Muscle of arm (tissue), 12 donors: Measurements from ENCODE around the gene ZNF778. TPM values are rescaled to one million over a fixed set of nuclear protein-coding genes. Genes with fewer than 3 reads are reported as not detected.
"Not testable (repeated sequence)": the region's sequence is repeated elsewhere in the genome, so short reads cannot be mapped to it uniquely, and the experiment has no call there.

Experiments used
- DNase-seq: peaks from one replicate; pipeline ENCODE4 v3.0.0-alpha.2; 2013
- polyA plus RNA-seq, 12 donors: library from polyadenylated mRNA; unstranded; fragments of 120-200 nt; gene quantifications; one replicate each; pipeline ENCODE4 v1.2.1, GENCODE V29; 2013; ENCODE audit not compliant: insufficient read length in 12 of 12

Gene ZNF778
- polyA plus RNA-seq, 12 donors: 4.5 to 7.0 (median 6.2) TPM; not detected in 1

DNA sequence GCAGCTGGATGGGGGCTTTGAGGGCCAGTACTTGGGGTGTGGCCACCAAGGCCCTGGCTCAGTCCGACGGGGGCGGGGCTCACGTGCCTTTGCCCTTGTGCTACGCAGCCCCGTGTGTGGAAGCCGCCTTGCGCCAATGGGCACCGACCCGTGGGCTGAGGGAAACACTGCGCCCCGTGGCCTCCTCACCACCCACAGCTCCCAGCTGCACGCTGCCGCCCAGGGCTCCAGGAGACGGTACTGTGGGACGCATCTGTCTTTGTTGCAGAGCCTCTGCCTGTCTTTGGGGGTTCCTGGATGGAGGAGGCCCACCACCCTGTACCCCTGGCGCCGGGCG is 38.4 kb upstream of the ZNF778 start:
- DNase-seq: no peak

DNA sequence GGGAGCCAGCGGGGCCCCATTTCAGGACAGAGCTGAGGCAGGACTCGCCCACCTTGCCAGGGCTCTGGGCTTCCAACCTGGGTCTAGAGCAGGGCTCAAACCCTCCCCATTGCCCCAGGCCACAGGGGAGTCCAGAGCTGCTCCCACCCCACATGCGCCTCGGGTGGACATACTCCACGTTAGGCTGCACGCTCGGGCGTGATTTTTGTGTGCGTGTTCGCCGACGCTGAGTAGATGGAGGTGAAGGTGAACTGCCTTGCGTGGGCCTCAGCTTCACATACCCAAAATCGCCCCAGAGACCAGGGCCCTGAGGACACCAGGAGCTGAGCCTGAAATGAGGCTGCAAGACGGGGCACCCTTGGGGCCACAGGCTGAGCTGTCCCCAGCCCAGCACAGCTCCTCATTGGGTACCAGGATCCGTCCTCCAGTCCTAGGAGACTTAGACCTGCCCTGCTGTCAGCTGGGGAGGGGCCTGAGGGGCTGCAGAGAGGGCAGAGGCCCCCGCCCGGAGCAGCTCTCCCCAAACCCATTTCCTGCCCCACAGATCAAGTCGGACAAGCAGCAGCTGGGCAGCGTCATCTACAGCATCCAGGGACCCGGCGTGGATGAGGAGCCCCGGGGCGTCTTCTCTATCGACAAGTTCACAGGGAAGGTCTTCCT is 37.7 kb upstream of the ZNF778 start:
- DNase-seq: no peak

DNA sequence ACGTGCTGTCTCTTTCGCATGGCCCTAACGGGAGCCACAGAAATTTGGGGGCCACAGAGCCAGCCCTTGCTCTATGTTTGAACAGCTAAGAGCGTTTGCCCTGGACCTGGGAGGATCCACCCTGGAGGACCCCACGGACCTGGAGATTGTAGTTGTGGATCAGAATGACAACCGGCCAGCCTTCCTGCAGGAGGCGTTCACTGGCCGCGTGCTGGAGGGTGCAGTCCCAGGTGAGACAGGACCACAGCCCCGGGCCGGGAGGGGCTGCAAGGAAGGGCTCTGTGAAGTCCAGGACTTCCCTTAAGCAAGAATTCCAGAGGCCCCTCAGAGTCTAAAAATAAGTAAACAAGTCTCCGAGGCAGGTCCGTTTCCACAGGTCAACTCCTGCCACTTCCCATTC is 34.0 kb upstream of the ZNF778 start:
- DNase-seq: no peak

DNA sequence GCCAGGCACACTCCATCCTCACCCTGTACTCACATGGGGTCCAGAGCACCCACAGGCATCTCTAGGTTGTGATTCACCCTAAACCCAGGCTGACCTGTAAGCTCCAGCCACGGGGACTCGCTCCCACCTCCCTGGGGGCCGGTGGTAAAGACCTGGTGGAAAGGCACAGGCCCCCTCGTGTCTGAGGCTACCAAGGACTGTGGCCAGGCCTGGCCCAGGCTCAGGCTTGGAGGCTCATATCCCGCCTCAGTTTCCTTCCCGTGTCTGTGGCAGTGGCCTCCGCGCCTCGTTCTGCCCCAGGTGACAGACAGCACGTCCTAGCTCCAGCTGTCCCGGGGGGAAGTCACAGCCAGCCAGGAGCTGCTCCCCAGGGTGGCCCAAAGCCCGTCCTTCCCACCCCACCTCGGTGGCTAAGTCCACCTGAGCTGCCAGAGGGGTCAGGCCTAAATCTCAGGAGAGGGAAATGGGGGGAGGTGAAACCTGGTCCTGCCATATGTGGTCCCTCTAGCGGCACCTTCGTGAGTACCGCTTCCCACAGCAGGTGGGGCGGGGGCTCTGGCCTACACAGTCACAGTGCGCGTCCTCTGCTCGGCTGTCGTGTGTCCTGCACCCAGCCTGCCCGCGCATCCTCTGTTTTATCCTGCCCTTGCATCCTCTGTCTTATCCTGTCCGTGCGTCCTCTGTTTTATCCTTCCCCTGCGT is 33.4 kb upstream of the ZNF778 start:
- no peak for DNase-seq

DNA sequence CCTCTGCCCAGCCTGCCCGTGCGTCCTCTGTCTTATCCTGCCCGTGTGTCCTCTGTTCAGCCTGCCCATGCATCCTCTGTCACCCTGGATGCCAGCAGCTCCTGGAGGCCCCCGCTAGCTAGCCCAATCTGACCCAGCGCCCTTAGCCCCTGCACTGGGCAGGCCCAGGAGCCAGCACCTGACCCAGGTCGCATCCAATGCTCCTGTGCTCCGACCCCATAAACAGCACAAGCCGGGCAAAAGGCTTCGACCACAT is 32.9 kb upstream of the ZNF778 start:
- DNase-seq: no peak

DNA sequence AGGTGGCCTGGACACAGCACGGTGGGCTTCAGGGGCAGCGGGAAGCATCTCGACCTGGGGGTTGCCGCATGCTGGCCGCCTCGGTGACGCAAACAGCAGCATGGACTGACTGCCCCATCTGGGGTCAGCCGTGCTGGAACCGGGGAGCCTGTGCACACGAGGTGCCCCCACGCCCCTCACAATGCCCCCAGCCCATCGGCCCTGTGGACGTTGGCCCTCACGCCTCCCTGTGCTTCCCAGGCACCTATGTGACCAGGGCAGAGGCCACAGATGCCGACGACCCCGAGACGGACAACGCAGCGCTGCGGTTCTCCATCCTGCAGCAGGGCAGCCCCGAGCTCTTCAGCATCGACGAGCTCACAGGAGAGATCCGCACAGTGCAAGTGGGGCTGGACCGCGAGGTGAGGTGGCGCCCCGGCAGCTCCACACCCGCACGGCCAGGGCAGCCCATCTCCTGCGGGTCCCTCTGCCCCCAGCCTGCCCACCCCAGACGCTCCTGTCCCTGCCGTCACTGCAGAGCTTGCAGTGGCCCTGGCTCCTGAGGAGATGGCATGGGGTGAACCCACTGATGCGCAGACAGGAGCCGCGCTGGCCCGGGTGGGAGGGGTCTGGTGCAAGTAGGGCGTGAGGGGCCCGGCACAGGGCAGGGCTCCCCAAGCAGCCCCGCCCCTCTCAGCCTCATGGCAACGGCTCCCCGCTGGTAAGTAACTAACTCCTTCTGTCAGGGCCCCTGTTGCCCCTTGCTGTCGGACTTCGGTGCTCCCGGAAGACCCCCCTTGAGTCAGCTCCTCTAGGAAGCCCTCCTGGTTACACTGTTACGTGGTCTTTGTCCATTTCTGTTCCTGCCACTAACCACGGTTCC is 32.3 kb upstream of the ZNF778 start:
- no peak for DNase-seq

DNA sequence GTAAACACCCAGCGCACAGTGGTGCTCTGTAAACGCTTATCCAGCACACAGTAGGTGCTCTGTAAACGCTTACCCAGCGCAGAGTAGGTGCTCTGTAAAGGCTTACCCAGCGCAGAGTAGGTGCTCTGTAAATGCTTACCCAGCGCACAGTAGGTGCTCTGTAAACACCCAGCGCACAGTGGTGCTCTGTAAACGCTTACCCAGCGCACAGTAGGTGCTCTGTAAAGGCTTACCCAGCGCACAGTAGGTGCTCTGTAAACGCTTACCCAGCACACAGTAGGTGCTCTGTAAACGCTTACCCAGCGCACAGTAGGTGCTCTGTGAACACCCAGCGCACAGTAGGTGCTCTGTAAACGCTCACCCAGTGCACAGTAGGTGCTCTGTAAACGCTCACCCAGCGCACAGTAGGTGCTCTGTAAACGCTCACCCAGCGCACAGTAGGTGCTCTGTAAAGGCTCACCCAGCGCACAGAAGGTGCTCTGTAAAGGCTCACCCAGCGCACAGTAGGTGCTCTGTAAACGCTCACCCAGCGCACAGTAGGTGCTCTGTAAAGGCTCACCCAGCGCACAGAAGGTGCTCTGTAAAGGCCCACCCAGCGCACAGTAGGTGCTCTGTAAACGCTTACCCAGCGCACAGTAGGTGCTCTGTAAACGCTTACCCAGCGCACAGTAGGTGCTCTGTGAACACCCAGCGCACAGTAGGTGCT is 31.5 kb upstream of the ZNF778 start:
- not testable (repeated sequence) for DNase-seq

DNA sequence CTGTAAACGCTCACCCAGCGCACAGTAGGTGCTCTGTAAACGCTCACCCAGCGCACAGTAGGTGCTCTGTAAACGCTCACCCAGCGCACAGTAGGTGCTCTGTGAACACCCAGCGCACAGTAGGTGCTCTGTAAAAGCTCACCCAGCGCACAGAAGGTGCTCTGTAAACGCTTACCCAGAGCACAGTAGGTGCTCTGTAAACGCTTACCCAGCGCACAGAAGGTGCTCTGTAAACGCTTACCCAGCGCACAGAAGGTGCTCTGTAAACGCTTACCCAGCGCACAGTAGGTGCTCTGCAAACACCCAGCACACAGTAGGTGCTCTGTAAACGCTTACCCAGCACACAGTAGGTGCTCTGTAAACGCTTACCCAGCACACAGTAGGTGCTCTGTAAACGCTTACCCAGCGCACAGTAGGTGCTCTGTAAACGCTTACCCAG is 30.9 kb upstream of the ZNF778 start:
- not testable (repeated sequence) for DNase-seq

DNA sequence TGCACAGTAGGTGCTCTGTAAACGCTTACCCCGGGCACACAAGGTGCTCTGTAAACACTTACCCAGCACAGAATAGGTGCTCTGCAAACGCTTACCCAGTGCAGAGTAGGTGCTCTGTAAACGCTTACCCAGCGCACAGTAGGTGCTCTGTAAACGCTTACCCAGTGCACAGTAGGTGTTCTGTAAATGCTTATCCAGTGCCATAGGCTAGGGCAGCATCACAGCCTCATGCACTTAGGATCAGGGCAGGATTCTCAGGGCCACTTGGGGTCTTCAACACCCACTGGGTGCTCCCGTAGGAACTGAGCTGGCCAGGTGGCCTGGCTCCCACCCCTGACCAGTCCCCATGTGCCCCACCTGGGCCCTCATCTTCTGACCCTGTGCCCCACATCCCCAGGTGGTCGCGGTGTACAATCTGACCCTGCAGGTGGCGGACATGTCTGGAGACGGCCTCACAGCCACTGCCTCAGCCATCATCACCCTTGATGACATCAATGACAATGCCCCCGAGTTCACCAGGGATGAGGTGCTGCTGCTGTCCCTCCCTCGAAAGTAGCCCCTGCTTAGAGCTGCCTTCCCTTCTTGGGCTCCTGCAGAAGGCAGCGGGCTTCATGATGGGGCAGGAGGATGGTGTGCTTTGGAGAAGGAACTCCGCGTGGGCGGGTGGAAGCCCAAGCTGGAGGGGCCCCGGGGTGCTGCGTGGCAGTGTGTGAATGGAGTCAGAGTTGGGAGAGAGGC is 30.3 kb upstream of the ZNF778 start:
- DNase-seq: no peak

DNA sequence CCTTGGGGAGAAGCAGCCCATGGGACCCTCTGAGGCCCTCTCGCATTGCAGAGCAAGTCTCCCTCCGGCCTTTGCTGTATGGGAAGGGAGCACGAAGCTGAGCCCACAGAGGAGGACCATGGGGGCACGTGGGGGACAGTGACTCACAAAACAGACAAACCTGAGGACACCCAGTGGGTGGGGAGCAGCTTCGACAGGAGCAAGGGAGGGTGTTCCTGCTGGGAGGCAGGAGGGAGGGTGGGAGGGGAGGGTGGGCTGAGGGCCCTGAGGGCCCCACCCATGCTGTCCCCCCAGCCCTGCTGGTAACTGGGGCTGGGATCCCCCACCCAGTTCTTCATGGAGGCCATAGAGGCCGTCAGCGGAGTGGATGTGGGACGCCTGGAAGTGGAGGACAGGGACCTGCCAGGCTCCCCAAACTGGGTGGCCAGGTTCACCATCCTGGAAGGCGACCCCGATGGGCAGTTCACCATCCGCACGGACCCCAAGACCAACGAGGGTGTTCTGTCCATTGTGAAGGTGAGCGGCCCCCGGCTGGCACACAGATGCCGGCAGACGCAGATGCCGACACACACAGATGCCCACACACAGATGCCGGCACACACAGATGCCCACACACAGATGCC is 29.6 kb upstream of the ZNF778 start:
- no peak for DNase-seq

DNA sequence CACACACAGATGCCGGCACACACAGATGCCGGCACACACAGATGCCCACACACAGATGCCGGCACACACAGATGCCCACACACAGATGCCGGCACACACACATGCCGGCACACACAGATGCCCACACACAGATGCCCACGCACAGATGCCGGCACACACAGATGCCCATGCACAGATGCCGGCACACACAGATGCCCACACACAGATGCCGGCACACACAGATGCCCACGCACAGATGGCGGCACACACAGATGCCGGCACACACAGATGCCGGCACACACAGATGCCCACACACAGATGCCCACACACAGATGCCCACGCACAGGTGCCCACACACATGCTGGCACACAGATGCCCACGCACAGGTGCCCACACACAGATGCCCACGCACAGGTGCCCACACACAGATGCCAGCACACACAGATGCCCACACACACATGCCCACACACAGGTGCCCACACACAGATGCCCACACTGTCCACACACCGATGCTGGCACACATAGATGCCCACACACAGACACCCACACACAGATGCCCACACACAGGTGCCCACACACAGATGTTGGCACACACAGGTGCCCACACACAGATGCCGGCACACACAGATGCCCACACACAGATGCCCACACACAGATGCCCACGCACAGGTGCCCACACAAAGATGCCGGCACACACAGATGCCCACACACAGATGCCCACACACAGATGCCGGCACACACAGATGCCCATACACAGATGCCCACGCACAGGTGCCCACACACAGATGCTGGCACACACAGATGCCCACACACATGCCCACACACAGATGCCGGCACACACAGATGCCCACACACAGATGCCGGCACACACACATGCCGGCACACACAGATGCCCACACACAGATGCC is 28.8 kb upstream of the ZNF778 start:
- not testable (repeated sequence) for DNase-seq

DNA sequence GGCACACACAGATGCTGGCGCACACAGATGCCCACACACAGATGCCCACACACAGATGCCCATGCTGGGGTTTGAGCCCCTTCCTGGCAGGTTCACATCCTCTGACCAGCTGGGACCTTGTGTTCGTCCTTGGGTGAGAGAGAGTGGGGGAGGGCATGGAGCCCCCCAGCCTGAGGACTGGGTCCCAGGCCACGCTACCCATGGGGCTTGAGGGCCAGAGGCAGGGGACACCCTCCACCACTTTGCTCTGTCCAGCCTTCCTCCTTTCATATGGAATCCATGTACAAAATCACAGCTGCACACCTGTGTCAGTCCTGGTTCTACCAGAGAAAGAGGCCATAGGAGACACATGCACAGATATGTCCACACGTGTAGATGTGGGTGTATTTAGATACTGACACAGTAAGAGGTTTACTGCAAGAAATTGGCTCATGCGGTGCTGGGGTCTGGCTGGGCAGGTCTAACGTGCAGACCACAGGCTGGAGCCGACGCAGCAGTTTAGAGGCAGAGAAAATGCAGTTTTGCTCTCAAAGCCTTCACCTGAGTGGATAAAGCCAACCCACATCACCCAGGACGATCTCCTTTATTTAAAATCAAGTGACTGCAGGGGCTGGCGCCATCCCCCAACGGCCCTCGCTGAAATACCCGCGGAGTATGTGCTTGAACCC is 28.0 kb upstream of the ZNF778 start:
- DNase-seq: no peak

DNA sequence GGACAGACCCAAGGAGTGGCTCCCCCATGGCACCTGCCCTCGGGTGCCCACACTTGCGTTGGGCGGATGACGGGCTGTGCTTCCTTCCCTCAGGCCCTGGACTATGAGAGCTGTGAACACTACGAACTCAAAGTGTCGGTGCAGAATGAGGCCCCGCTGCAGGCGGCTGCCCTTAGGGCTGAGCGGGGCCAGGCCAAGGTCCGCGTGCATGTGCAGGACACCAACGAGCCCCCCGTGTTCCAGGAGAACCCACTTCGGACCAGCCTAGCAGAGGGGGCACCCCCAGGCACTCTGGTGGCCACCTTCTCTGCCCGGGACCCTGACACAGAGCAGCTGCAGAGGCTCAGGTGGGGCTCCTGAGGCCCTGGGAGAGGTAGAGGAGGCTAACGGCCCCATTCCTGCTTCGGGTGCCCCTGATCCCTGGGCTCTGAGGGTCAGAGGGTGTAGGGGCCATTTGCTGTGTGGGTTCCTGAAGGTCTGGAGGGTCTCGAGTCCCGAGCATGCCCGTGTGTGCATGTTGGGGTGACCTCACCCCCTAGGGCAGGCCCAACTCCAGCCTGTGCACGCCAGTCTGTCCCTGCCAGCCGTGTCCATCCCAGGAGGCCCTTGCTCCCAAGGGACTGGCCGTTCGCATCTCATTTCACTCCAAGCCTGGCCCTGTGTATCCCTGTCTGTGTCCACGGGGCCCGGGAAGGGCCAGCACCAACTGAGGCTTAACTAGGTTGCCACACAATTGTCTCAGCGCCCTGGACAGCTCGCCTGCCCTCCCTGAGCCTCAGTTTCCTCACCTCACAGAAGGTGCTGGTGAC is 27.1 kb upstream of the ZNF778 start:
- no peak for DNase-seq

DNA sequence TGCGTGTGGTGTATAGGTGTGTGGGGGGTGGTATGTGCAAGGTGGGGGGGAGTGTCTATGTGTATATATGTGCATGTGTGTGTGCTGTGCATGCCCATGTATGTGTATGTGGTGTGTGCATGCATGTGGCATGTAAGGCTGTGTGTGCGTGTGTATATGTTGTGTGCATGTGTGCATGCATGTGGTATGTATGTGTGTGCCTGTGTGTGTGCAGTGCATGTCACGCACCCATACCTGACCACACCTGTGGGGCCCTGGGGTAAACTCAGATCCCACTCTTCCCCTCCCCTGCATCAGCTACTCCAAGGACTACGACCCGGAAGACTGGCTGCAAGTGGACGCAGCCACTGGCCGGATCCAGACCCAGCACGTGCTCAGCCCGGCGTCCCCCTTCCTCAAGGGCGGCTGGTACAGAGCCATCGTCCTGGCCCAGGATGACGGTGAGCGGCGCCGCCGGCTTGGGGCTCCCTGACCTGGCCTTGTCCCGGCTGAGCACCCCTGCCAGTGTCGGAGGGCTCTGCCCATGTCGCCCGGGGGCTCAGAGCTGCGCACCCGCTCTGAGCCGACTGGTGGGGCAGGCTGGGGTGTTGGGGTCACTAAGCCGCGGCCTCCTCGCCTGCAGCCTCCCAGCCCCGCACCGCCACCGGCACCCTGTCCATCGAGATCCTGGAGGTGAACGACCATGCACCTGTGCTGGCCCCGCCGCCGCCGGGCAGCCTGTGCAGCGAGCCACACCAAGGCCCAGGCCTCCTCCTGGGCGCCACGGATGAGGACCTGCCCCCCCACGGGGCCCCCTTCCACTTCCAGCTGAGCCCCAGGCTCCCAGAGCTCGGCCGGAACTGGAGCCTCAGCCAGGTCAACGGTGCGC is 26.2 kb upstream of the ZNF778 start:
- DNase-seq: no peak

DNA sequence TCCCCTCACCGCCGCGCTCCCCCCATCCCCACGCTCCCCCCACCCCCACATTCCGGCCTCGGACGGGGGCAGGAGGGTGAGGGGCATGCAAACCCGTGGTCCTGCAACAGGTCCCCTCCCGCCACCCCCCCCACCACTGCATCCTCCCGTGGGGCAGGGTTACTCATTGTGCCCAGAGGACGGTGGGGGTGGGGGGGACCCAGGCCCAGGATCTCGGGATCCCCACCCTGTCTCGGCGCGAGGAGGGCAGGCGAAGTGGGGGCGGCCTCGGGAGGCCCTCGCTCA is 25.7 kb upstream of the ZNF778 start:
- DNase-seq: no peak

DNA sequence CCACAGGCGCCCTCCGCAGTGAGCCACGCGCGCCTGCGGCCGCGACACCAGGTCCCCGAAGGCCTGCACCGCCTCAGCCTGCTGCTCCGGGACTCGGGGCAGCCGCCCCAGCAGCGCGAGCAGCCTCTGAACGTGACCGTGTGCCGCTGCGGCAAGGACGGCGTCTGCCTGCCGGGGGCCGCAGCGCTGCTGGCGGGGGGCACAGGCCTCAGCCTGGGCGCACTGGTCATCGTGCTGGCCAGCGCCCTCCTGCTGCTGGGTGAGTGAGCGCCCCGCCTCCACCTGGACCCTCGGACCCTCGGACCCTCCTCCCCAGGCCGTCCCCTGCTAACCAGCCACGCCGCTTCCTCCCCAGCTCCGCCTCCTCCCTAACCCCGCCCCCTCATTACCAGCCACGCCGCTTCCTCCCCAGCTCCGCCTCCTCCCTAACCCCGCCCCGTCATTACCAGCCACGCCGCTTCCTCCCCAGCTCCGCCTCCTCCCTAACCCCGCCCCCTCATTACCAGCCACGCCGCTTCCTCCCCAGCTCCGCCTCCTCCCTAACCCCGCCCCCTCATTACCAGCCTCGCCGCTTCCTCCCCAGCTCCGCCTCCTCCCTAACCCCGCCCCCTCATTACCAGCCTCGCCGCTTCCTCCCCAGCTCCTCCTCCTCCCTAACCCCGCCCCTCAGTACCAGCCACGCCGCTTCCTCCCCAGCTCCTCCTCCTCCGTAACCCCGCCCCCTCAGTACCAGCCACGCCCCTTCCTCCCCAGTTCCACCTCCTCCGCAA is 25.1 kb upstream of the ZNF778 start:
- DNase-seq: not testable (repeated sequence)

DNA sequence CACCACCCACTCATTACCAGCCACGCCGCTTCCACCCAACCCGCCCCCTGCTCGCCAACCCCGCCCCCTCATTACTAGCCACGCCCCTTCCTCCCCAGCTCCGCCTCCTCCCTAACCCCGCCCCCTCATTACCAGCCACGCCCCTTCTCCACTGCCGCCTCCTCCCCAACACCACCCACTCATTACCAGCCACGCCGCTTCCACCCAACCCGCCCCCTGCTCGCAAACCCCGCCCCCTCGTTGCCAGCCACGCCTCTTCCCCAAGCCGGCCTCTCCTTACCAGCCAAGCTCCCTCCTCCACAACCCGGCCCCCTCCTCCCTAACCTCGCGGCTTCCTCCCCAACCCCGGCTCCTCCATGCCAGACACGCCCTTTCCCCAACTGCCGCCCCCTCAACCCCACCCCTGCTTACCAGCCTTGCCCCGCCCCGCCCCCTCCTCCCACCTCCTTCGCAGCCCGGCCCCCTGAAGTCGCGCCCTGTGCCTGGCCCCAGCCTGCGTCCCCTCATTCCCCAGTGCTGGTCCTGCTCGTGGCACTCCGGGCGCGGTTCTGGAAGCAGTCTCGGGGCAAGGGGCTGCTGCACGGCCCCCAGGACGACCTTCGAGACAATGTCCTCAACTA is 24.4 kb upstream of the ZNF778 start:
- DNase-seq: no peak
